ENCODE data around the gene HMGCL.

- TF ChIP-seq EP300 (IDR thresholded peaks at IDR 0.05) (no peak), CTCF (IDR thresholded peaks at IDR 0.05) (no peak)
These were observed 68.6 kb downstream of the HMGCL start for GRCh38 chr1:23756676-23757075.
